ENCODE measurements around the gene STAMBP. TPM values are rescaled to one million over a fixed set of nuclear protein-coding genes. Genes with fewer than 3 reads are reported as not detected.

Gene STAMBP
- total and polyA plus RNA-seq, 2 of the 13 experiments (the other 11 are each of a cell fraction or from before 2014, with no cell fraction given) = 49.6 to 53.2 TPM

DNA sequence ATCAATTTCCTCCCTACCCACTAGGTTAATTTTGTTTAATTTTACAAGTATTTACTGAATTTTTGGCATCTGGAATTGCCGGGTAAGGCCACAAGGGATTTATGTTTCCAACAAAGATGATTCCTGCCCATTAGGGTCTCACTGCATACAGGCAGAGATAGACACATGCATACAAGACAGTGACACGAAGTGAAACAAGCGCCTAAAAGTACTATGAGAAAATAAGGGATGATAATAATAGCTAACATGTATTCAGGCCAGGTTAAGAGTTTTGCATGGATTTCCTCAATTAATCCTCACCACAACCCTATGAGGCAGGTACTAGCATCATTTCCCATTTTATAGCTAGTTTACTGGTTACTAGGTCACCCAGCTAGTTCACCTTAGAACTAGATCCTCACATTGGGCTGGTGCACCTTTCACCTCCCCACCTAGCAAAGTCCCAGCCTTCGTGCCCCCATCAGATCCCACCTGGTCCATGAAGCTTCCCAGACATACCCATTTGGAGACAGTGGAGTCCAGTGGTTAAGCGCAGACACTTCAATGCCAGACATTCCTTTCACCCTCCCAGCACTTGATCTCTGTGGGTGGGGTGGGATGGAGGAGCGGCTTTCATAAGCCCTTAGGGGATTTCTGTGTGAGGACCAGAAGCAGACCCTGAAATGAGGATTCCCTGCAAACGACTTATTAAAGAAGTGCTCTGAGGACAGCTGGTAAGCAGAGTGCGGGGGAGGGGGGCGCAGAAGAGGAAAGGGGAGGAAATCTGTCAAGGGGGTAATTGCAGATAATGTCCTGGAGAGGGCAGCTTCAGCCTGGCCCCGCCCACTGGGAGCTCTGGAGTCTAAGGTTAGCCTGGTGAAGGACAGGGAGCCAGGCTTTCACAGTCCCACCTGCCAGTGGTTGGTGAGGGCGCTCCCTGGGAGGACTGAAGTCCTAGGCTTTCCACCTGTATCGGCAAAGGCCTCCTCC lies 92.1 kb downstream of the STAMBP start (continued):
- TF ChIP-seq MAZ (IDR thresholded peaks at IDR 0.05; ENCODE audit: borderline replicate concordance, low read depth, low read length) (0 out of 2 replicates have a peak, but pooled peaks have one; percentile 39), MAZ (CRISPR knock-in tag; IDR thresholded peaks at IDR 0.05; ENCODE audit: low read depth) (no peak), CTCF (CRISPR knock-in tag; IDR thresholded peaks at IDR 0.05) (peak; percentile 69), ZFP41 (CRISPR knock-in tag; IDR thresholded peaks at IDR 0.05; ENCODE audit: borderline replicate concordance) (0 out of 2 replicates have a peak, but pooled peaks have one; percentile 41), AFF4 (CRISPR knock-in tag; IDR thresholded peaks at IDR 0.05) (no peak), NRL (CRISPR knock-in tag; IDR thresholded peaks at IDR 0.05; ENCODE audit: borderline replicate concordance) (0 out of 2 replicates have a peak, but pooled peaks have one; percentile 41), ARHGAP35 (CRISPR knock-in tag; IDR thresholded peaks at IDR 0.05; ENCODE audit: borderline replicate concordance) (no peak), RCOR2 (CRISPR knock-in tag; IDR thresholded peaks at IDR 0.05) (no peak), XRCC5 (optimal IDR thresholded peaks at IDR 0.05; ENCODE audit: low read length) (peak; percentile 73), ZNF773 (CRISPR knock-in tag; IDR thresholded peaks at IDR 0.05; ENCODE audit: borderline replicate concordance) (no peak), ZNF512B (CRISPR knock-in tag; IDR thresholded peaks at IDR 0.05; ENCODE audit: borderline replicate concordance) (no peak)
- TF ChIP-seq, protein P1, sequence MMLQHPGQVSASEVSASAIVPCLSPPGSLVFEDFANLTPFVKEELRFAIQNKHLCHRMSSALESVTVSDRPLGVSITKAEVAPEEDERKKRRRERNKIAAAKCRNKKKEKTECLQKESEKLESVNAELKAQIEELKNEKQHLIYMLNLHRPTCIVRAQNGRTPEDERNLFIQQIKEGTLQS (CRISPR knock-in tag; IDR thresholded peaks at IDR 0.05) = no peak
- TF ChIP-seq, protein P2, sequence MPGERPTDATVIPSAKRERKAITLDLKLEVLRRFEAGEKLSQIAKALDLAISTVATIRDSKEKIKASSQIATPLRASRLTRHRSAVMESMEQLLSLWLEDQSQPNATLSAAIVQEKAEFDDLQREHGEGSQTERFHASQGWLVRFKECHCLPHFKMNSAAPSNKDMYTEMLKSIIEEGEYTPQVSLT (CRISPR knock-in tag; IDR thresholded peaks at IDR 0.05; ENCODE audit: borderline replicate concordance, low read depth) = no peak
